Measurements from ENCODE around the gene MAT2B. TPM values are rescaled to one million over a fixed set of nuclear protein-coding genes. Genes with fewer than 3 reads are reported as not detected.

MAT2B gene
- total and polyA plus RNA-seq, 4 experiments from 2014 or later: 150 to 420 (median 219) TPM

GRCh38 chr5:163503106-163504078, 2.0 kb upstream of the MAT2B start:
- Histone ChIP-seq H3K36me3 (ENCODE audit: insufficient read depth, low read length) (no peaks in the 10 kb centered on the region), H3K4me3 (ENCODE audit: low read length in 2 of 2) (peak overlapping the region; percentile 70 to 75), H3K4me1 (ENCODE audit: insufficient read depth, low read length) (peaks cover 22% of the 10 kb centered on the region), H3K9me3 (ENCODE audit: control insufficient read depth in 1 of 2, low read length in 2 of 2) (no peaks in the 10 kb centered on the region), H3K27ac (ENCODE audit: low read depth, low read length) (peak overlapping the region; percentile 90), H3K27me3 (ENCODE audit: insufficient read depth, low read length) (no peaks in the 10 kb centered on the region)
- Mint-ChIP-seq H3K27me3 (no peaks in the 10 kb centered on the region), H3K9me3 (no peaks in the 10 kb centered on the region), H3K36me3 (peaks cover 0 to 20% of the 10 kb centered on the region in 2 donors), H3K4me1 (peaks cover 21 to 49% (median 29%) of the 10 kb centered on the region in 4 donors), H3K27ac (peak overlapping the region; percentile 97 to 100 (median 99)), H3K4me3 (peak overlapping the region; percentile 92 to 100 (median 98))
- intact Hi-C loops (cut with micrococcal nuclease): loop anchor here (1.0 kb wide), 1 partner anchor 30 kb away; no protein-coding TSS in a partner anchor
- ChIA-PET CTCF (ENCODE audit: partially characterized antibody) (interaction anchor here (0.6 to 5.1 kb wide), 13 partner anchors 12 to 99 kb away, joined by 3 to 63 read pairs (median 5); partner anchors contain the start of genes CCNG1, HMMR and NUDCD2), POLR2A (ENCODE audit: partially characterized antibody) (interaction anchor here (1.1 to 9.9 kb wide), 5 partner anchors 10 to 66 kb away, joined by 5 to 257 read pairs (median 17); partner anchors contain the start of genes CCNG1, HMMR and NUDCD2)
- peak; percentile 33 to 39 (median 37) for DNase-seq

- POLR2A ChIA-PET (ENCODE audit: partially characterized antibody): interaction anchor here (1.1 to 9.9 kb wide), 13 partner anchors 10 to 69 kb away, joined by 3 to 257 read pairs (median 8); partner anchors contain the start of genes CCNG1, HMMR and NUDCD2
- intact Hi-C loops (cut with micrococcal nuclease): no loop called here
These were observed 1.1 kb upstream of the MAT2B start for GRCh38 chr5:163504079-163504931.

GRCh38 chr5:163505049-163505367, 411 bp upstream of the MAT2B start:
- POLR2A ChIA-PET (ENCODE audit: partially characterized antibody): interaction anchor here (0.6 to 9.9 kb wide), 21 partner anchors 11 to 69 kb away, joined by 3 to 257 read pairs (median 6); partner anchors contain the start of genes CCNG1, HMMR and NUDCD2
- Mint-ChIP-seq H3K36me3 (peaks cover 4 to 30% of the 10 kb centered on the region in 2 donors), H3K4me1 (peaks cover 29 to 65% (median 41%) of the 10 kb centered on the region in 4 donors), H3K27me3 (no peaks in the 10 kb centered on the region), H3K4me3 (peak overlapping the region; percentile 92 to 100 (median 98)), H3K27ac (peak overlapping the region; percentile 97 to 100 (median 99)), H3K9me3 (no peaks in the 10 kb centered on the region)
- no peaks in the 10 kb centered on the region for H3K36me3 ChIP-seq (ENCODE audit: insufficient read depth, low read length)
- H3K27me3 ChIP-seq (ENCODE audit: insufficient read depth, low read length): no peaks in the 10 kb centered on the region
- intact Hi-C loops (cut with micrococcal nuclease): loop anchor here (1.0 kb wide), 2 partner anchors 45 to 68 kb away; partner anchors contain the start of genes CCNG1, HMMR and NUDCD2
- peak overlapping the region; percentile 90 for H3K27ac ChIP-seq (ENCODE audit: low read depth, low read length)
- CTCF ChIA-PET (ENCODE audit: partially characterized antibody): interaction anchor here (0.7 to 5.1 kb wide), 13 partner anchors 26 to 87 kb away, joined by 3 to 63 read pairs (median 4); partner anchors contain the start of genes CCNG1, HMMR and NUDCD2
- peaks cover 36% of the 10 kb centered on the region for H3K4me1 ChIP-seq (ENCODE audit: insufficient read depth, low read length)
- DNase-seq: no peak
- no peaks in the 10 kb centered on the region for H3K9me3 ChIP-seq (ENCODE audit: control insufficient read depth in 1 of 2, low read length in 2 of 2)
- H3K4me3 ChIP-seq (ENCODE audit: low read length in 2 of 2): peak overlapping the region; percentile 70 to 75

More at GRCh38 chr5:163504079-163504931, 1.1 kb upstream of the MAT2B start:
- Histone ChIP-seq H3K4me1 (ENCODE audit: insufficient read depth, low read length) (peaks cover 29% of the 10 kb centered on the region), H3K27me3 (ENCODE audit: insufficient read depth, low read length) (no peaks in the 10 kb centered on the region), H3K36me3 (ENCODE audit: insufficient read depth, low read length) (no peaks in the 10 kb centered on the region), H3K27ac (ENCODE audit: low read depth, low read length) (peak overlapping the region; percentile 90), H3K4me3 (ENCODE audit: low read length in 2 of 2) (peak overlapping the region; percentile 70 to 75), H3K9me3 (ENCODE audit: control insufficient read depth in 1 of 2, low read length in 2 of 2) (no peaks in the 10 kb centered on the region)
- Mint-ChIP-seq H3K9me3 (no peaks in the 10 kb centered on the region), H3K27me3 (no peaks in the 10 kb centered on the region), H3K27ac (peak overlapping the region; percentile 97 to 100 (median 99)), H3K4me3 (peak overlapping the region; percentile 92 to 100 (median 98)), H3K4me1 (peaks cover 26 to 58% (median 36%) of the 10 kb centered on the region in 4 donors), H3K36me3 (peaks cover 4 to 27% of the 10 kb centered on the region in 2 donors)
- CTCF ChIA-PET (ENCODE audit: partially characterized antibody): interaction anchor here (1.4 to 5.1 kb wide), 10 partner anchors 13 to 100 kb away, joined by 3 to 63 read pairs (median 8); partner anchors contain the start of genes CCNG1, HMMR and NUDCD2
- peak; percentile 23 to 51 (median 31) for DNase-seq

GRCh38 chr5:163506095-163506457, 657 bp downstream of the MAT2B start:
- peaks cover 7 to 37% of the 10 kb centered on the region in 2 donors for H3K36me3 Mint-ChIP-seq
- CTCF ChIA-PET (ENCODE audit: partially characterized antibody): interaction anchor here (0.9 to 5.1 kb wide), 13 partner anchors 27 to 68 kb away, joined by 3 to 63 read pairs (median 5); partner anchors contain the start of genes CCNG1, HMMR and NUDCD2
- DNase-seq: peak in 1 of 5 donors; percentile 45
- no peaks in the 10 kb centered on the region for H3K9me3 Mint-ChIP-seq
- POLR2A ChIA-PET (ENCODE audit: partially characterized antibody): interaction anchor here (0.8 to 9.9 kb wide), 18 partner anchors 10 to 68 kb away, joined by 3 to 257 read pairs (median 6); partner anchors contain the start of genes CCNG1, HMMR and NUDCD2
- peak overlapping the region; percentile 92 to 100 (median 98) for H3K4me3 Mint-ChIP-seq
- Histone ChIP-seq H3K4me1 (ENCODE audit: insufficient read depth, low read length) (peaks cover 47% of the 10 kb centered on the region), H3K9me3 (ENCODE audit: control insufficient read depth in 1 of 2, low read length in 2 of 2) (no peaks in the 10 kb centered on the region), H3K4me3 (ENCODE audit: low read length in 2 of 2) (peak overlapping the region; percentile 69 to 75), H3K36me3 (ENCODE audit: insufficient read depth, low read length) (no peaks in the 10 kb centered on the region), H3K27ac (ENCODE audit: low read depth, low read length) (peak overlapping the region; percentile 90), H3K27me3 (ENCODE audit: insufficient read depth, low read length) (no peaks in the 10 kb centered on the region)
- no peaks in the 10 kb centered on the region for H3K27me3 Mint-ChIP-seq
- intact Hi-C loops (cut with micrococcal nuclease): no loop called here
- peak overlapping the region; percentile 97 to 100 (median 99) for H3K27ac Mint-ChIP-seq
- peaks cover 35 to 76% (median 50%) of the 10 kb centered on the region in 4 donors for H3K4me1 Mint-ChIP-seq

GRCh38 chr5:163506726-163507125, 1.3 kb downstream of the MAT2B start:
- Mint-ChIP-seq H3K4me1 (peaks cover 35 to 78% (median 52%) of the 10 kb centered on the region in 4 donors), H3K36me3 (peaks cover 8 to 37% of the 10 kb centered on the region in 2 donors), H3K4me3 (peak overlapping the region; percentile 92 to 100 (median 98)), H3K27ac (peak overlapping the region; percentile 97 to 100 (median 99)), H3K27me3 (no peaks in the 10 kb centered on the region), H3K9me3 (no peaks in the 10 kb centered on the region)
- Histone ChIP-seq H3K4me3 (ENCODE audit: low read length in 2 of 2) (peak overlapping the region; percentile 69 to 75), H3K27ac (ENCODE audit: low read depth, low read length) (peak overlapping the region; percentile 90), H3K4me1 (ENCODE audit: insufficient read depth, low read length) (peaks cover 49% of the 10 kb centered on the region), H3K9me3 (ENCODE audit: control insufficient read depth in 1 of 2, low read length in 2 of 2) (no peaks in the 10 kb centered on the region), H3K27me3 (ENCODE audit: insufficient read depth, low read length) (no peaks in the 10 kb centered on the region), H3K36me3 (ENCODE audit: insufficient read depth, low read length) (no peaks in the 10 kb centered on the region)
- ChIA-PET POLR2A (ENCODE audit: partially characterized antibody) (interaction anchor here (0.6 to 9.9 kb wide), 5 partner anchors 16 to 65 kb away, joined by 3 to 257 read pairs (median 3); partner anchors contain the start of genes HMMR and NUDCD2), CTCF (ENCODE audit: partially characterized antibody) (interaction anchor here (0.6 to 3.2 kb wide), 2 partner anchors 13 to 46 kb away, joined by 3 to 33 read pairs; partner anchors contain the start of genes HMMR and NUDCD2)
- intact Hi-C loops (cut with micrococcal nuclease): no loop called here
- peak in 4 of 5 donors; percentile 4 to 50 (median 13) for DNase-seq

DNA sequence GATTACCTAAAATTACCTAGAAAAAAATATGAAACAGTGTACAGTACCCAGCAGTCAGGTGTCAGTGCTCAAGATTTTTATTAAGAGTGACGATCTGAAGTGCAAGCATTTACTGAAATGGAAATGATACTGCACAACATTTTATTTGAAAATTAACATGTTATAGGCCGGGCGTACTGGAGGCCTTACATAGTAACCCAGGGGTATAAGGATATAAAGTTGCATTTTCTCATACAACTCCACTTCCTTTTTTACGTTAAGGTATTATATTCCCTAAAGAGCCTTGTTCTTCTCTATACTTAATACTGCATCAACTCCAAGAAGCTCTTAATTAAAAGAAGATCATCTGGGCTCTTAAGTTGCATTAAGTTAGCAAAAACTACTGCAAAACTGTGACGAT, 3.3 kb downstream of the MAT2B start:
- ChIA-PET POLR2A (ENCODE audit: partially characterized antibody) (interaction anchor here (1.1 to 9.9 kb wide), 4 partner anchors 8 to 49 kb away, joined by 3 to 257 read pairs (median 4); partner anchors contain the start of genes HMMR and NUDCD2), CTCF (ENCODE audit: partially characterized antibody) (interaction anchor here (0.7 to 3.2 kb wide), 6 partner anchors 8 to 100 kb away, joined by 3 to 33 read pairs (median 4); partner anchors contain the start of genes CCNG1, HMMR and NUDCD2)
- H3K4me1 ChIP-seq (ENCODE audit: insufficient read depth, low read length): peaks cover 61% of the 10 kb centered on the region
- peak overlapping the region; percentile 97 to 100 (median 99) for H3K27ac Mint-ChIP-seq
- peaks cover 21 to 55% of the 10 kb centered on the region in 2 donors for H3K36me3 Mint-ChIP-seq
- no peaks in the 10 kb centered on the region for H3K9me3 Mint-ChIP-seq
- H3K4me3 ChIP-seq (ENCODE audit: low read length in 2 of 2): peak overlapping the region; percentile 19 to 75
- no peak for DNase-seq
- no peaks in the 10 kb centered on the region for H3K27me3 ChIP-seq (ENCODE audit: insufficient read depth, low read length)
- H3K4me3 Mint-ChIP-seq: peak overlapping the region; percentile 92 to 100 (median 98)
- peak overlapping the region; percentile 90 for H3K27ac ChIP-seq (ENCODE audit: low read depth, low read length)
- H3K4me1 Mint-ChIP-seq: peaks cover 42 to 80% (median 57%) of the 10 kb centered on the region in 4 donors
- H3K27me3 Mint-ChIP-seq: no peaks in the 10 kb centered on the region
- H3K9me3 ChIP-seq (ENCODE audit: control insufficient read depth in 1 of 2, low read length in 2 of 2): no peaks in the 10 kb centered on the region
- intact Hi-C loops (cut with micrococcal nuclease): loop anchor here (2.0 kb wide), 1 partner anchor 14 kb away; no protein-coding TSS in a partner anchor
- H3K36me3 ChIP-seq (ENCODE audit: insufficient read depth, low read length): peaks cover 17% of the 10 kb centered on the region
